SK-N-SH (cell line): Measurements from ENCODE around the gene TBC1D5. TPM values are rescaled to one million over a fixed set of nuclear protein-coding genes. Genes with fewer than 3 reads are reported as not detected.

Experiments used
- CTCF ChIA-PET: fragments of 300-600, 350-600 bp; formaldehyde crosslinking; extraction: SDS; loops from one replicate; lab custom pipeline; 2021; lab: Yijun Ruan, JAX
- POLR2A ChIA-PET: fragments of 350-600 bp; sonication (Branson Sonifier 250); formaldehyde crosslinking; extraction: SDS; loops from one replicate; lab custom pipeline; 2020; ENCODE audit warnings: antibody characterized with exemption, inconsistent platforms; lab: Yijun Ruan, JAX
- DNase-seq: peaks from one replicate; pipeline ENCODE4 v3.0.0; 2012
- H2AFZ ChIP-seq: fragments of 200-600 bp; sonication (generic); 2 replicates; pipeline ENCODE4 v1.8.1; 2016; ENCODE audit warnings: antibody characterized with exemption, mild to moderate bottlenecking, low read depth
- H3F3A ChIP-seq: fragments of 200-600 bp; sonication (generic); replicated peaks from 2 replicates; pipeline ENCODE3; 2016; ENCODE audit warnings: antibody characterized with exemption, mild to moderate bottlenecking; ENCODE audit not compliant: insufficient read depth
- H3K27ac ChIP-seq, 2 experiments: fragments of 200-500 bp in 1 of 2; fragments of 200-600 bp in 1 of 2; sonication (Bioruptor generic) in 1 of 2; sonication (generic), shearing (Covaris generic) in 1 of 2; 2 replicates each; pipeline versions ENCODE4 v1.5.1 to v1.6.1; 2014 to 2016; ENCODE audit warnings: low read depth in 2 of 2, inconsistent platforms in 1 of 2, low read length in 1 of 2, mild to moderate bottlenecking in 1 of 2, mixed read lengths in 1 of 2
- H3K27me3 ChIP-seq: fragments of 200-600 bp; sonication (generic), shearing (Covaris generic); 2 replicates; pipeline ENCODE4 v1.6.1; 2016; ENCODE audit warnings: mixed run types; ENCODE audit not compliant: insufficient read depth
- H3K36me3 ChIP-seq, 2 experiments: fragments of 200-500 bp in 1 of 2; fragments of 200-600 bp in 1 of 2; sonication (Bioruptor generic) in 1 of 2; sonication (generic) in 1 of 2; replicated peaks in 1 of 2; 2 replicates each; pipeline versions ENCODE3 to v1.5.1; 2014 to 2016; ENCODE audit warnings: low read length in 1 of 2, mild to moderate bottlenecking in 1 of 2; ENCODE audit not compliant: insufficient read depth in 2 of 2, control insufficient read depth in 1 of 2
- H3K4me1 ChIP-seq, 2 experiments: fragments of 200-500 bp in 1 of 2; fragments of 200-600 bp in 1 of 2; sonication (Bioruptor generic) in 1 of 2; sonication (generic), shearing (Covaris generic) in 1 of 2; 2 replicates each; pipeline versions ENCODE4 v1.5.1 to v1.6.1; 2014 to 2016; ENCODE audit warnings: low read depth in 1 of 2, low read length in 1 of 2, mixed run types in 1 of 2; ENCODE audit not compliant: insufficient read depth in 2 of 2, control insufficient read depth in 1 of 2
- H3K4me2 ChIP-seq: fragments of 200-600 bp; sonication (generic), shearing (Covaris generic); 2 replicates; pipeline ENCODE4 v1.6.1; 2017; ENCODE audit warnings: mixed run types
- H3K4me3 ChIP-seq, 2 experiments: fragments of 200-500 bp in 1 of 2; fragments of 200-600 bp in 1 of 2; sonication (Bioruptor generic) in 1 of 2; sonication (generic), shearing (Covaris generic) in 1 of 2; 2 replicates each; pipeline versions ENCODE4 v1.5.1 to v1.8.1; 2014 to 2016; ENCODE audit warnings: low read depth in 2 of 2, inconsistent platforms in 1 of 2, low read length in 1 of 2, mild to moderate bottlenecking in 1 of 2, mixed read lengths in 1 of 2, moderate library complexity in 1 of 2
- H3K79me2 ChIP-seq: fragments of 200-600 bp; sonication (generic); 2 replicates; pipeline ENCODE4 v1.8.1; 2017; ENCODE audit warnings: mild to moderate bottlenecking; ENCODE audit not compliant: insufficient read depth
- H3K9ac ChIP-seq: fragments of 200-600 bp; sonication (generic); 2 replicates; pipeline ENCODE4 v1.6.1; 2017; ENCODE audit warnings: mixed run types
- H3K9me2 ChIP-seq: fragments of 200-600 bp; sonication (generic); 2 replicates; pipeline ENCODE4 v1.6.1; 2017; ENCODE audit warnings: mixed run types
- H3K9me3 ChIP-seq: fragments of 200-600 bp; sonication (generic); 2 replicates; pipeline ENCODE4 v1.6.1; 2017; ENCODE audit warnings: mixed run types, mild to moderate bottlenecking, moderate library complexity
- H4K20me1 ChIP-seq: fragments of 200-600 bp; sonication (generic); 2 replicates; pipeline ENCODE4 v1.6.1; 2017; ENCODE audit warnings: mild to moderate bottlenecking, mixed run types; ENCODE audit not compliant: insufficient read depth
- ELF1 ChIP-seq: IDR thresholded peaks from 2 replicates; pipeline ENCODE4 v1.4.0; 2012
- EP300 ChIP-seq, 2 experiments: IDR thresholded peaks; 2 replicates each; pipeline versions ENCODE4 v1.4.0 to v1.6.1; 2012; ENCODE audit warnings: borderline replicate concordance in 1 of 2, low read depth in 1 of 2, low read length in 1 of 2
- EZH2phosphoT487 ChIP-seq: fragments of 200-600 bp; sonication (generic); IDR thresholded peaks from 2 replicates; pipeline ENCODE4 v1.6.1; 2017; ENCODE audit warnings: low read depth, mixed run types, mild to moderate bottlenecking, antibody characterized with exemption, moderate library complexity, borderline replicate concordance
- FOSL2 ChIP-seq: IDR thresholded peaks from 2 replicates; pipeline ENCODE4 v1.4.0; 2012; ENCODE audit warnings: low read depth, mild to moderate bottlenecking, moderate library complexity, borderline replicate concordance
- FOXJ3 ChIP-seq: sonication (generic); formaldehyde crosslinking; IDR thresholded peaks from 2 replicates; pipeline ENCODE4 v1.5.1; 2020; ENCODE audit warnings: mild to moderate bottlenecking, missing genetic modification reagents
- GABPA ChIP-seq: IDR thresholded peaks from 2 replicates; pipeline ENCODE4 v1.4.0; 2012; ENCODE audit warnings: low read depth, mild to moderate bottlenecking
- GATA2 ChIP-seq: sonication (generic); formaldehyde crosslinking; IDR thresholded peaks from 2 replicates; pipeline ENCODE4 v1.5.0; 2020; ENCODE audit warnings: mild to moderate bottlenecking, missing genetic modification reagents
- JUND ChIP-seq: IDR thresholded peaks from 2 replicates; pipeline ENCODE4 v1.4.0; 2012
- MEF2A ChIP-seq: IDR thresholded peaks from 2 replicates; pipeline ENCODE4 v1.4.0; 2012; ENCODE audit warnings: low read depth, borderline replicate concordance
- MXI1 ChIP-seq: IDR thresholded peaks from 2 replicates; pipeline ENCODE4 v1.6.1; 2012; ENCODE audit warnings: mild to moderate bottlenecking, low read depth, low read length, improper control_type of control experiment
- NFIC ChIP-seq: IDR thresholded peaks from 2 replicates; pipeline ENCODE4 v1.4.0; 2012; ENCODE audit warnings: borderline replicate concordance
- NRF1 ChIP-seq: IDR thresholded peaks from 2 replicates; pipeline ENCODE4 v1.6.1; 2012; ENCODE audit warnings: low read depth, mild to moderate bottlenecking, low read length
- RAD21 ChIP-seq: IDR thresholded peaks from 2 replicates; pipeline ENCODE4 v1.6.1; 2012; ENCODE audit warnings: mild to moderate bottlenecking, low read length
- SIN3A ChIP-seq: IDR thresholded peaks from 2 replicates; pipeline ENCODE4 v1.6.1; 2012; ENCODE audit warnings: low read depth, mild to moderate bottlenecking, low read length, moderate library complexity, borderline replicate concordance
- SMC3 ChIP-seq: IDR thresholded peaks from 2 replicates; pipeline ENCODE4 v1.6.1; 2012; ENCODE audit warnings: low read depth, low read length, improper control_type of control experiment
- TAF1 ChIP-seq: IDR thresholded peaks from 2 replicates; pipeline ENCODE4 v1.6.1; 2012; ENCODE audit warnings: low read depth, mild to moderate bottlenecking, low read length, moderate library complexity, borderline replicate concordance
- WGBS: methylation state at CpG from one replicate; pipeline ENCODE4 v1.1.6; 2017; ENCODE audit warnings: low lambda C conversion rate; 5-methylcytosine and 5-hydroxymethylcytosine counted together
- polyA plus RNA-seq, 3 experiments: library from polyadenylated mRNA; depleted of rRNA; stranded (reverse); fragments of >200 nt; gene quantifications; 2 replicates each; pipeline ENCODE4 v1.2.3, GENCODE V29; 2012
- TF ChIP-seq, protein P1 (sequence below): IDR thresholded peaks from 2 replicates; pipeline ENCODE4; 2012
- TF ChIP-seq, protein P2 (sequence below): fragments of 150-350 bp; IDR thresholded peaks from 2 replicates; pipeline ENCODE4 v1.6.1; 2016; ENCODE audit warnings: mild to moderate bottlenecking, low read depth, low read length
- TF ChIP-seq, protein P3 (sequence below): IDR thresholded peaks from 2 replicates; pipeline ENCODE4 v1.6.1; 2012; ENCODE audit warnings: mild to moderate bottlenecking, low read depth, low read length, moderate library complexity
- TF ChIP-seq, protein P4 (sequence below): IDR thresholded peaks from 2 replicates; pipeline ENCODE4 v1.4.0; 2012; ENCODE audit warnings: low read depth, borderline replicate concordance

The TBC1D5 gene
- polyA plus RNA-seq, 1 of the 3 experiments (the other 2 are of a cell fraction) = 19.5 TPM

DNA sequence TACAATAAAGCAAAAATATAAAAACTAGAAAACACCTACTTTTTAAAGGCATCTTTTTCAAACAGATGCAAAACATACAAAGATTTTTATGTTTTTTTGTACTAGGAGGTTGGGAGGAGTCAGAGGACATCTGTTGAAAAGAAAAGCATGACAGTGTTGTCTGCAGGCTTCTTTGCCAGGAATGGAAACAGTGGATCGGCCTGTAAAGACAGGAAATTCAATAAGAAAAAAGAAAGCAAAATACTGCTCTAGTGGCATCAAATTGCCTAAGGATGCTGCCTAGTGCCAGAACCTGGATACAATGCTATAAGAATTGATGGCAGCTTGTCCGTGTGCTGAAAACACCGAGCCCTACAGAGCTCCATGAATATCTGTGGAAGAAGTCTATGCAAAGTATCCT lies 69.9 kb downstream of the TBC1D5 start:
- no peaks in the 10 kb centered on the region for H3K9me3 ChIP-seq
- ChIA-PET CTCF (interaction anchor here (0.6 to 3.5 kb wide), 3 partner anchors 13 to 242 kb away, joined by 3 to 14 read pairs (median 4); no protein-coding TSS in a partner anchor), POLR2A (no interaction called here)
- no peaks in the 10 kb centered on the region for H3K9me2 ChIP-seq
- H4K20me1 ChIP-seq = no peaks in the 10 kb centered on the region
- peaks cover 5% of the 10 kb centered on the region for H3F3A ChIP-seq
- peaks cover 10% of the 10 kb centered on the region; the same call in 1 of the 2 replicates for H3K79me2 ChIP-seq
- no peak overlapping the region for H2AFZ ChIP-seq
- WGBS = 52% methylated on average over 3 of the region's 3 CpGs
- DNase-seq = peak; percentile 22
- no peaks in the 10 kb centered on the region for H3K27me3 ChIP-seq
- TF ChIP-seq, protein P1, sequence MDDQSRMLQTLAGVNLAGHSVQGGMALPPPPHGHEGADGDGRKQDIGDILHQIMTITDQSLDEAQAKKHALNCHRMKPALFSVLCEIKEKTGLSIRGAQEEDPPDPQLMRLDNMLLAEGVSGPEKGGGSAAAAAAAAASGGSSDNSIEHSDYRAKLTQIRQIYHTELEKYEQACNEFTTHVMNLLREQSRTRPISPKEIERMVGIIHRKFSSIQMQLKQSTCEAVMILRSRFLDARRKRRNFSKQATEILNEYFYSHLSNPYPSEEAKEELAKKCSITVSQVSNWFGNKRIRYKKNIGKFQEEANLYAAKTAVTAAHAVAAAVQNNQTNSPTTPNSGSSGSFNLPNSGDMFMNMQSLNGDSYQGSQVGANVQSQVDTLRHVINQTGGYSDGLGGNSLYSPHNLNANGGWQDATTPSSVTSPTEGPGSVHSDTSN = no peak
- TF ChIP-seq FOSL2 (no peak), MXI1 (peak; percentile 51; the same call in 1 of the 2 replicates), RAD21 (peak; percentile 24; the same call in 1 of the 2 replicates), NRF1 (no peak), FOXJ3 (CRISPR knock-in tag) (no peak), EP300 (IDR thresholded peaks at IDR 0.05; ENCODE audit: borderline replicate concordance in 1 of 2, low read depth in 1 of 2, low read length in 1 of 2) (peak in 1 of 2 experiments; percentile 52; a peak in 1 of 4 replicates), EZH2phosphoT487 (no peak)
- TF ChIP-seq, all 33 proteins: peak for 3
- Histone ChIP-seq H3K4me1 (peaks cover 8 to 21% of the 10 kb centered on the region in 2 experiments; a peak in 2 of 4 replicates), H3K4me3 (no peak overlapping the region), H3K27ac (peak overlapping the region; percentile 17 to 89; a peak in 3 of 4 replicates), H3K9ac (no peak overlapping the region), H3K36me3 (no peaks in the 10 kb centered on the region), H3K4me2 (peak overlapping the region; percentile 16; the same call in 1 of the 2 replicates)

GRCh38 chr3:17670749-17671148 lies 71.7 kb downstream of the TBC1D5 start:
- Histone ChIP-seq H3K79me2 (no peaks in the 10 kb centered on the region), H3K9me3 (no peaks in the 10 kb centered on the region), H3F3A (peaks cover 5% of the 10 kb centered on the region), H3K4me2 (peak overlapping the region; percentile 32; the same call in 1 of the 2 replicates), H3K9me2 (no peaks in the 10 kb centered on the region), H2AFZ (no peak overlapping the region), H4K20me1 (no peaks in the 10 kb centered on the region), H3K9ac (no peak overlapping the region), H3K4me3 (no peak overlapping the region), H3K36me3 (no peaks in the 10 kb centered on the region), H3K27me3 (no peaks in the 10 kb centered on the region), H3K27ac (peak overlapping the region in 1 of 2 experiments; percentile 89; a peak in 2 of 4 replicates), H3K4me1 (peaks cover 8 to 21% of the 10 kb centered on the region in 2 experiments; a peak in 2 of 4 replicates)
- ChIA-PET POLR2A (no interaction called here), CTCF (interaction anchor here (0.7 to 3.5 kb wide), 6 partner anchors 13 to 240 kb away, joined by 3 to 14 read pairs (median 3); no protein-coding TSS in a partner anchor)
- DNase-seq = peak; percentile 50
- WGBS = 35% methylated on average over 3 of the region's 3 CpGs
- no peak for TF ChIP-seq MEF2A
- no peak for TF ChIP-seq GABPA
- TF ChIP-seq SMC3 = no peak
- TF ChIP-seq, protein P2, sequence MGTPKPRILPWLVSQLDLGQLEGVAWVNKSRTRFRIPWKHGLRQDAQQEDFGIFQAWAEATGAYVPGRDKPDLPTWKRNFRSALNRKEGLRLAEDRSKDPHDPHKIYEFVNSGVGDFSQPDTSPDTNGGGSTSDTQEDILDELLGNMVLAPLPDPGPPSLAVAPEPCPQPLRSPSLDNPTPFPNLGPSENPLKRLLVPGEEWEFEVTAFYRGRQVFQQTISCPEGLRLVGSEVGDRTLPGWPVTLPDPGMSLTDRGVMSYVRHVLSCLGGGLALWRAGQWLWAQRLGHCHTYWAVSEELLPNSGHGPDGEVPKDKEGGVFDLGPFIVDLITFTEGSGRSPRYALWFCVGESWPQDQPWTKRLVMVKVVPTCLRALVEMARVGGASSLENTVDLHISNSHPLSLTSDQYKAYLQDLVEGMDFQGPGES = no peak
- no peak for TF ChIP-seq NFIC
- TF ChIP-seq EZH2phosphoT487 = no peak
- TF ChIP-seq EP300 (IDR thresholded peaks at IDR 0.05; ENCODE audit: borderline replicate concordance in 1 of 2, low read depth in 1 of 2, low read length in 1 of 2) = peak; percentile 26 to 92; a peak in 2 of 4 replicates
- TF ChIP-seq SIN3A = no peak
- peak; percentile 54 for TF ChIP-seq JUND
- TF ChIP-seq, protein P3, sequence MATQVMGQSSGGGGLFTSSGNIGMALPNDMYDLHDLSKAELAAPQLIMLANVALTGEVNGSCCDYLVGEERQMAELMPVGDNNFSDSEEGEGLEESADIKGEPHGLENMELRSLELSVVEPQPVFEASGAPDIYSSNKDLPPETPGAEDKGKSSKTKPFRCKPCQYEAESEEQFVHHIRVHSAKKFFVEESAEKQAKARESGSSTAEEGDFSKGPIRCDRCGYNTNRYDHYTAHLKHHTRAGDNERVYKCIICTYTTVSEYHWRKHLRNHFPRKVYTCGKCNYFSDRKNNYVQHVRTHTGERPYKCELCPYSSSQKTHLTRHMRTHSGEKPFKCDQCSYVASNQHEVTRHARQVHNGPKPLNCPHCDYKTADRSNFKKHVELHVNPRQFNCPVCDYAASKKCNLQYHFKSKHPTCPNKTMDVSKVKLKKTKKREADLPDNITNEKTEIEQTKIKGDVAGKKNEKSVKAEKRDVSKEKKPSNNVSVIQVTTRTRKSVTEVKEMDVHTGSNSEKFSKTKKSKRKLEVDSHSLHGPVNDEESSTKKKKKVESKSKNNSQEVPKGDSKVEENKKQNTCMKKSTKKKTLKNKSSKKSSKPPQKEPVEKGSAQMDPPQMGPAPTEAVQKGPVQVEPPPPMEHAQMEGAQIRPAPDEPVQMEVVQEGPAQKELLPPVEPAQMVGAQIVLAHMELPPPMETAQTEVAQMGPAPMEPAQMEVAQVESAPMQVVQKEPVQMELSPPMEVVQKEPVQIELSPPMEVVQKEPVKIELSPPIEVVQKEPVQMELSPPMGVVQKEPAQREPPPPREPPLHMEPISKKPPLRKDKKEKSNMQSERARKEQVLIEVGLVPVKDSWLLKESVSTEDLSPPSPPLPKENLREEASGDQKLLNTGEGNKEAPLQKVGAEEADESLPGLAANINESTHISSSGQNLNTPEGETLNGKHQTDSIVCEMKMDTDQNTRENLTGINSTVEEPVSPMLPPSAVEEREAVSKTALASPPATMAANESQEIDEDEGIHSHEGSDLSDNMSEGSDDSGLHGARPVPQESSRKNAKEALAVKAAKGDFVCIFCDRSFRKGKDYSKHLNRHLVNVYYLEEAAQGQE = no peak
- TF ChIP-seq, protein P4, sequence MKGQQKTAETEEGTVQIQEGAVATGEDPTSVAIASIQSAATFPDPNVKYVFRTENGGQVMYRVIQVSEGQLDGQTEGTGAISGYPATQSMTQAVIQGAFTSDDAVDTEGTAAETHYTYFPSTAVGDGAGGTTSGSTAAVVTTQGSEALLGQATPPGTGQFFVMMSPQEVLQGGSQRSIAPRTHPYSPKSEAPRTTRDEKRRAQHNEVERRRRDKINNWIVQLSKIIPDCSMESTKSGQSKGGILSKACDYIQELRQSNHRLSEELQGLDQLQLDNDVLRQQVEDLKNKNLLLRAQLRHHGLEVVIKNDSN = no peak
- TF ChIP-seq GATA2 (CRISPR knock-in tag) = peak; percentile 27; the same call in 1 of the 2 replicates
- no peak for TF ChIP-seq NRF1
- TF ChIP-seq TAF1 = no peak
- TF ChIP-seq FOXJ3 (CRISPR knock-in tag) = no peak
- TF ChIP-seq ELF1 = no peak
